ENCODE results near the gene CENPP. TPM values are rescaled to one million over a fixed set of nuclear protein-coding genes. Genes with fewer than 3 reads are reported as not detected.
A peak's percentile ranks its signal among the peaks of the same experiment; 100 is the strongest.

The CENPP gene
- total RNA-seq, 4 donors from 2014 or later: 14.1 to 39.5 (median 19.2) TPM

GRCh38 chr9:92529124-92529523 is 203.4 kb downstream of the CENPP start:
- DNase-seq (ENCODE audit: low spot score in 2 of 2): no peak
- Histone ChIP-seq H3K4me1 (peaks cover 7% of the 10 kb centered on the region), H3K9me3 (peaks cover 4% of the 10 kb centered on the region), H3K27me3 (no peaks in the 10 kb centered on the region), H3K4me3 (no peak overlapping the region), H3K27ac (no peak overlapping the region), H3K36me3 (no peaks in the 10 kb centered on the region)
- TF ChIP-seq POLR2A (IDR thresholded peaks at IDR 0.05) (no peak), CTCF (IDR thresholded peaks at IDR 0.05) (no peak), POLR2AphosphoS5 (IDR thresholded peaks at IDR 0.05) (no peak), EP300 (IDR thresholded peaks at IDR 0.05) (no peak)
- WGBS: 95% methylated on average over 3 of the region's 3 CpGs

- no peak overlapping the region for H3K27ac ChIP-seq
- no peaks in the 10 kb centered on the region for H3K36me3 ChIP-seq
- H3K9me3 ChIP-seq: peaks cover 4% of the 10 kb centered on the region
- DNase-seq (ENCODE audit: low spot score in 2 of 2): no peak
- peaks cover 14% of the 10 kb centered on the region for H3K4me1 ChIP-seq
- TF ChIP-seq POLR2AphosphoS5 (IDR thresholded peaks at IDR 0.05) (no peak), EP300 (IDR thresholded peaks at IDR 0.05) (no peak), POLR2A (IDR thresholded peaks at IDR 0.05) (no peak), CTCF (IDR thresholded peaks at IDR 0.05) (no peak)
- no peaks in the 10 kb centered on the region for H3K27me3 ChIP-seq
- H3K4me3 ChIP-seq: no peak overlapping the region
Measured at GRCh38 chr9:92530893-92531292, 205.1 kb downstream of the CENPP start.

- WGBS: 82% methylated on average over 3 of the region's 3 CpGs
- Histone ChIP-seq H3K4me1 (peaks cover 27% of the 10 kb centered on the region), H3K36me3 (no peaks in the 10 kb centered on the region), H3K27me3 (no peaks in the 10 kb centered on the region), H3K27ac (no peak overlapping the region), H3K4me3 (peak overlapping the region; percentile 34), H3K9me3 (peaks cover 4% of the 10 kb centered on the region)
- DNase-seq (ENCODE audit: low spot score in 2 of 2): no peak
- TF ChIP-seq EP300 (IDR thresholded peaks at IDR 0.05) (no peak), POLR2AphosphoS5 (IDR thresholded peaks at IDR 0.05) (no peak), POLR2A (IDR thresholded peaks at IDR 0.05) (no peak), CTCF (IDR thresholded peaks at IDR 0.05) (no peak)
Measured at GRCh38 chr9:92534204-92534603, 208.5 kb downstream of the CENPP start.

- H3K36me3 ChIP-seq: no peaks in the 10 kb centered on the region
- H3K9me3 ChIP-seq: peaks cover 4% of the 10 kb centered on the region
- H3K27me3 ChIP-seq: no peaks in the 10 kb centered on the region
- peaks cover 27% of the 10 kb centered on the region for H3K4me1 ChIP-seq
- H3K4me3 ChIP-seq: peak overlapping the region; percentile 34
- no peak for DNase-seq (ENCODE audit: low spot score in 2 of 2)
- no peak for TF ChIP-seq EP300 (IDR thresholded peaks at IDR 0.05)
- no peak for TF ChIP-seq POLR2AphosphoS5 (IDR thresholded peaks at IDR 0.05)
- no peak overlapping the region for H3K27ac ChIP-seq
- WGBS: 40% methylated on average over 1 of the region's 1 CpG
Measured at GRCh38 chr9:92534674-92535073, 208.9 kb downstream of the CENPP start.

- WGBS: 45% methylated on average over 7 of the region's 7 CpGs
- Histone ChIP-seq H3K4me1 (peaks cover 27% of the 10 kb centered on the region), H3K27ac (peak within 1 kb of the TSS; percentile 75), H3K27me3 (no peaks in the 10 kb centered on the region), H3K9me3 (no peaks in the 10 kb centered on the region), H3K36me3 (no peaks in the 10 kb centered on the region), H3K4me3 (peak within 1 kb of the TSS; percentile 34)
- DNase-seq (ENCODE audit: low spot score in 2 of 2): no peak
- TF ChIP-seq EP300 (IDR thresholded peaks at IDR 0.05) (no peak), POLR2AphosphoS5 (IDR thresholded peaks at IDR 0.05) (no peak), POLR2A (IDR thresholded peaks at IDR 0.05) (no peak), CTCF (IDR thresholded peaks at IDR 0.05) (no peak)
Measured at GRCh38 chr9:92535940-92536850, 210.4 kb downstream of the CENPP start, which contains the start of gene ECM2. TSS of gene ECM2 (minus strand) at chr9:92535990. CDS start at chr9:92522866, 13,124 bp downstream.

Data from suprapubic skin (tissue), 4 donors.